Heart right ventricle (tissue), 16 donors: Measurements from ENCODE around the gene ATL1. TPM values are rescaled to one million over a fixed set of nuclear protein-coding genes. Genes with fewer than 3 reads are reported as not detected.
A peak's percentile ranks its signal among the peaks of the same experiment; 100 is the strongest.
"Not testable (repeated sequence)": the region's sequence is repeated elsewhere in the genome, so short reads cannot be mapped to it uniquely, and the experiment has no call there.

Experiments
- ATAC-seq, 8 donors: fragments of 200-7000 bp; cut with Tn5 transposase; one replicate each; pipeline ENCODE4 v1.9.1; 2020; ENCODE audit warnings: mild to moderate bottlenecking in 8 of 8, moderate library complexity in 8 of 8, moderate number of reproducible peaks in 1 of 8
- DNase-seq, 2 donors: peaks; one replicate each; pipeline ENCODE4 v3.0.0-alpha.2; 2020
- H3K27ac ChIP-seq, 10 donors: fragments of 200-600 bp; sonication (generic) in 2 of 10; one replicate each; pipeline versions ENCODE4 v1.5.0 to v1.8.0; 2020 to 2022; ENCODE audit warnings: mild to moderate bottlenecking in 3 of 10
- H3K27me3 ChIP-seq, 7 donors: fragments of 200-600 bp; one replicate each; pipeline ENCODE4 v1.8.0; 2021 to 2022; ENCODE audit warnings: mild to moderate bottlenecking in 2 of 7
- H3K36me3 ChIP-seq, 9 donors: fragments of 200-600 bp; sonication (generic) in 1 of 9; one replicate each; pipeline versions ENCODE4 v1.5.0 to v1.8.0; 2020 to 2022; ENCODE audit warnings: mild to moderate bottlenecking in 2 of 9
- H3K4me1 ChIP-seq, 9 donors: fragments of 200-600 bp; sonication (generic) in 1 of 9; one replicate each; pipeline versions ENCODE4 v1.5.0 to v1.8.0; 2020 to 2022; ENCODE audit warnings: mild to moderate bottlenecking in 4 of 9
- H3K4me3 ChIP-seq, 10 donors: fragments of 200-600 bp; sonication (generic) in 2 of 10; one replicate each; pipeline versions ENCODE4 v1.5.0 to v1.8.0; 2020 to 2022; ENCODE audit warnings: mild to moderate bottlenecking in 7 of 10, moderate library complexity in 2 of 10
- H3K9me3 ChIP-seq, 11 donors: fragments of 200-600 bp in 10 of 11; sonication (generic) in 2 of 11; one replicate each; pipeline versions ENCODE4 v1.5.0 to v1.8.0; 2013 to 2022; ENCODE audit warnings: mild to moderate bottlenecking in 2 of 11, control low read depth in 1 of 11, moderate library complexity in 1 of 11
- WGBS, 2 donors: extraction: QIAGEN DNeasy Blood & Tissue Kit; methylation state at CpG; one replicate each; pipeline ENCODE4 v1.1.7; 2013; ENCODE audit warnings: inconsistent platforms in 1 of 2; 5-methylcytosine and 5-hydroxymethylcytosine counted together
- intact Hi-C, 10 donors: fragments of 100-400 bp; cut with DNase I; formaldehyde crosslinking; loops; one replicate each; pipeline versions ENCODE4 v1.11.1 to v1.14.2; 2022
- polyA plus RNA-seq, 2 donors: library from polyadenylated mRNA; stranded (reverse); fragments of 200-250 nt; gene quantifications; one replicate each; pipeline ENCODE4 v1.2.3, GENCODE V29; 2013
- total RNA-seq, 10 donors: library from RNA; stranded (reverse); fragmentation: NEBNext Ultra II Directional in 3 of 10; extraction: Animal tissue kit (Norgen Biotek cat#: 25700) in 3 of 10; gene quantifications; one replicate each; pipeline versions ENCODE4 v1.2.1 to v1.2.4, GENCODE V29; 2021 to 2023
- TF ChIP-seq, protein P1 (sequence below), 9 donors: fragments of 200-600 bp; sonication (generic) in 2 of 9; IDR thresholded peaks; one replicate each; pipeline versions ENCODE4 v1.5.0 to v1.8.0; 2021 to 2022; ENCODE audit warnings: antibody characterized with exemption in 9 of 9, mild to moderate bottlenecking in 5 of 9, moderate library complexity in 1 of 9
- donor health status: Arrhythmogenic right ventricular cardiomyopathy.
- donor health status: ischemic (EF 13 %, LVEDD 7.1; RV severe dilation, severe dysfunction).
- donor health status: healthy with polysubstance abuse.
- donor health status: DM: no; HTN: yes; CAD: no.
- donor health status: DM: no; HTN: no; CAD: no.
- donor health status: ischemic (EF 25% LVEDD 6.9; RV normal size, moderate dysfunction).
- donor health status: ischemic (EF 25% LVEDD 5.7; RV mildly dilated, moderate dysfunction).
- donor health status: healthy.
- donor health status: DM: yes; HTN: yes; CAD: no.
- donor health status: Ischemic cardiomyopathy.
- donor health status: ischemic (EF 35%, LVEDD 5.7; RV mildly dilated, moderate dysfunction).
- donor health status: nonischemic (EF 11% LVEDD 7.7; RV severe dilation, severe dysfunction).
- donor health status: DM: yes; HTN: yes; CAD: no.
- donor health status: PGD.
- donor health status: ischemic (EF 29% LVEDD 5.4; RV normal size, mild dysfunction).
- donor health status: nonischemic (EF 23%, LVEDD 6.1; RV moderate dilation, normal function).

ATL1 gene
- total and polyA plus RNA-seq, 12 donors = 0.42 to 2.0 (median 0.86) TPM

- intact Hi-C loops = loop anchor here in 6 of 10 donors (2.0 to 5.0 kb wide), 6 partner anchors 191 to 301 kb away; partner anchors contain the start of gene SOS2 (in 1 of the 6)
- TF ChIP-seq, protein P1, sequence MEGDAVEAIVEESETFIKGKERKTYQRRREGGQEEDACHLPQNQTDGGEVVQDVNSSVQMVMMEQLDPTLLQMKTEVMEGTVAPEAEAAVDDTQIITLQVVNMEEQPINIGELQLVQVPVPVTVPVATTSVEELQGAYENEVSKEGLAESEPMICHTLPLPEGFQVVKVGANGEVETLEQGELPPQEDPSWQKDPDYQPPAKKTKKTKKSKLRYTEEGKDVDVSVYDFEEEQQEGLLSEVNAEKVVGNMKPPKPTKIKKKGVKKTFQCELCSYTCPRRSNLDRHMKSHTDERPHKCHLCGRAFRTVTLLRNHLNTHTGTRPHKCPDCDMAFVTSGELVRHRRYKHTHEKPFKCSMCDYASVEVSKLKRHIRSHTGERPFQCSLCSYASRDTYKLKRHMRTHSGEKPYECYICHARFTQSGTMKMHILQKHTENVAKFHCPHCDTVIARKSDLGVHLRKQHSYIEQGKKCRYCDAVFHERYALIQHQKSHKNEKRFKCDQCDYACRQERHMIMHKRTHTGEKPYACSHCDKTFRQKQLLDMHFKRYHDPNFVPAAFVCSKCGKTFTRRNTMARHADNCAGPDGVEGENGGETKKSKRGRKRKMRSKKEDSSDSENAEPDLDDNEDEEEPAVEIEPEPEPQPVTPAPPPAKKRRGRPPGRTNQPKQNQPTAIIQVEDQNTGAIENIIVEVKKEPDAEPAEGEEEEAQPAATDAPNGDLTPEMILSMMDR (IDR thresholded peaks at IDR 0.05) = no peak
- ATAC-seq (no peak), DNase-seq (no peak)
- Histone ChIP-seq H3K27me3 (no peaks in the 10 kb centered on the region), H3K9me3 (no peaks in the 10 kb centered on the region), H3K4me3 (peak overlapping the region in 7 of 10 donors; percentile 87 to 97 (median 93)), H3K27ac (peak overlapping the region in 2 of 10 donors; percentile 95 to 96), H3K4me1 (peaks cover 0 to 42% (median 28%) of the 10 kb centered on the region in 9 donors), H3K36me3 (peaks cover 0 to 4% (median 0%) of the 10 kb centered on the region in 9 donors)
- WGBS, 2 donors = 34 to 36% methylated on average over 5 of the region's 5 CpGs
Measured at GRCh38 chr14:50533241-50533705, 26.7 kb upstream of the ATL1 start.

DNA sequence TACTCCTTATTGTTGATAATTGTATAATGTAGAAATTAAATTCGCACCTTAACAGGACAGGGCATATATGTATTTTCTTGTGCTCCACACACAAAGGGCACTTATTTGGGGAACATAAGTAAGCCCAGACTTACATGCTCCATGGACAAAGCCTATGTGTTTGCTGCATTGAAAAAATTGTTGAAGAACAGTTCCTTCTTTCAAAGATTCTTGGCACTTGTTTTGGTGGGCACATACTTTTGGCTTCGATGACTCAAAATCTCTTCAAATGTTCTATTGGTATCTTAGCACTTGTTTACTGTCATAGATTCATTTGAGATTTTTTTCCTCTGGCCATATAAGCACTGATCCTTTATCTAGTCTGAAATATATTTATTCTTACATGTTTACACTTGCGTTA, 26.1 kb upstream of the ATL1 start:
- H3K36me3 ChIP-seq = peaks cover 0 to 4% (median 0%) of the 10 kb centered on the region in 9 donors
- intact Hi-C loops = loop anchor here in 7 of 10 donors (2.0 to 5.0 kb wide), 6 partner anchors 192 to 302 kb away; partner anchors contain the start of gene SOS2 (in 1 of the 7)

DNA sequence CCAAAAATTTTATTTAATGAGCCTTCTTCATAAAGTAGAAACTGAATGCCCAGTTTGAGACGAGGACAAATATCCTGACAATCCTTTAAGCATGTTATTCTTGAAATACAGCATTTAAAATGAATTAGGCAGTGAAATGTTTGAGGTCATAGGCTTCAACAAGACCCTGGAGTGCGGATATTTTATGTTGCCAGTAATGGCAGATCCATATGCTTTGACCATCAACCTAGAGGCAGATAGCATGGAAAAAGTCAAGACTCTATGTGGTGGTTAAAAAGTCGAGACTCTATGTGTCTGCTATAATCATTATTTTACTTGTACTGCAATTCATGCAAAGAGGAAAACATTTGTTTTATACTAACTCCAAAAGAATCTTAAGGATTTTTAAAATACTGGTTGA, 25.5 kb upstream of the ATL1 start:
- Histone ChIP-seq H3K36me3 (no peaks in the 10 kb centered on the region), H3K9me3 (no peaks in the 10 kb centered on the region), H3K27me3 (no peaks in the 10 kb centered on the region), H3K27ac (no peak overlapping the region), H3K4me3 (no peak overlapping the region), H3K4me1 (peaks cover 0 to 34% (median 25%) of the 10 kb centered on the region in 9 donors)
- WGBS, 2 donors = 70 to 81% methylated on average over 3 of the region's 3 CpGs
- DNase-seq = no peak
- intact Hi-C loops = loop anchor here in 4 of 10 donors (2.0 to 5.0 kb wide), 5 partner anchors 192 to 302 kb away; partner anchors contain the start of gene SOS2 (in 1 of the 4)
- no peak for ATAC-seq
- TF ChIP-seq, protein P1 (IDR thresholded peaks at IDR 0.05) = no peak

More for the DNA sequence above, 26.1 kb upstream of the ATL1 start:
- WGBS, 2 donors = 91 to 93% methylated on average over 3 of the region's 3 CpGs
- Histone ChIP-seq H3K4me3 (no peak overlapping the region), H3K4me1 (peaks cover 0 to 40% (median 28%) of the 10 kb centered on the region in 9 donors), H3K27me3 (no peaks in the 10 kb centered on the region), H3K27ac (peak overlapping the region in 1 of 10 donors; percentile 96), H3K9me3 (no peaks in the 10 kb centered on the region)
- DNase-seq (no peak), ATAC-seq (no peak)
- TF ChIP-seq, protein P1 (IDR thresholded peaks at IDR 0.05) = no peak

- Histone ChIP-seq H3K27ac (no peak overlapping the region), H3K9me3 (no peaks in the 10 kb centered on the region), H3K4me1 (peaks cover 0 to 28% (median 20%) of the 10 kb centered on the region in 9 donors), H3K27me3 (no peaks in the 10 kb centered on the region), H3K36me3 (no peaks in the 10 kb centered on the region), H3K4me3 (no peak overlapping the region)
- WGBS, 2 donors = 69 to 78% methylated on average over 1 of the region's 1 CpG
- intact Hi-C loops = loop anchor here in 4 of 10 donors (2.0 to 5.0 kb wide), 5 partner anchors 193 to 303 kb away; partner anchors contain the start of gene SOS2 (in 1 of the 4)
- TF ChIP-seq, protein P1 (IDR thresholded peaks at IDR 0.05) = no peak
- ATAC-seq = no peak
- DNase-seq = no peak
Measured at GRCh38 chr14:50534997-50535396, 24.9 kb upstream of the ATL1 start.

DNA sequence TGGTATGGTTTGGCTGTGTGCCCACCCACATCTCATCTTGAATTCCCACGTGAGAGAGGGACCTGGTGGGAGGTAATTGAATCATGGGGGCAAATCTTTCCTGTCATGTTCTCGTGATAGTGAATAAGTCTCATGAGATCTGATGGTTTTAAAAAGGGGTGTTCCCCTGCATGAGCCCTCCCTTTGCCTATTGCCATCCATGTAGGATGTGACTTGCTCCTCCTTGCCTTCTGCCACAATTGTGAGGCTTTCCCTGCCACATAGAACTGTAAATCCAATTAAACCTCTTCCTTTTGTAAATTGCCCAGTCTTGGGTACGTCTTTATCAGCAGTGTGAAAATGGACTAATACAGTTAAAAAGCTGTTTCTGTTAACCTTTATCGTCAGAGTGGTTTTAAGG, 21.9 kb upstream of the ATL1 start:
- WGBS, 2 donors = 59 to 63% methylated on average over 4 of the region's 4 CpGs

More for the DNA sequence above, 21.9 kb upstream of the ATL1 start:
- DNase-seq, H3K36me3 ChIP-seq, H3K27me3 ChIP-seq, H3K9me3 ChIP-seq, intact Hi-C loops, H3K4me1 ChIP-seq, H3K27ac ChIP-seq, ATAC-seq, H3K4me3 ChIP-seq: not testable (repeated sequence)
